ENCODE results near the gene ZBTB2. TPM values are rescaled to one million over a fixed set of nuclear protein-coding genes. Genes with fewer than 3 reads are reported as not detected.

Gene ZBTB2
- total RNA-seq, 3 donors from 2014 or later (not counting 1 experiment from before 2014, with no cell fraction given): 27.4 to 36.9 (median 29.9) TPM

DNA sequence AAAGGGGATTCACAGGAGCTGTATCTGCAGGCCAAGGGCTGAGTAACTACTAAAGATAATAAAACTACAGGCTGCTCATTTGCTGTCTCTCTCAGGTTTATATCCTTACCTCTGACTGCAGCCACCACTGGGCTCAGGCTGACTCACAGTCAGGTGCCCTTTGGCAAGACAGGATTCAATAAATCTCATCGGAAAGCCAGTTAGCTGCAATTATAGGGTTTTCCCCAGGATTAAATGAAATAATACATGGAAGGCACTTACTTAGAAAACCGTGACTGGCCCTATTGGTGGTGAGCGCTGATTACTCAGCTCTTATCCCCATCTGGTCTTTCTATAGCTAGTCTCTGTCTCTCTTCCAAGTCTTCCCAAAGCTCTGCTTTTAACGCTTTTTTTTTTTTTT, 34.2 kb upstream of the ZBTB2 start:
- H3K27me3 ChIP-seq (ENCODE audit: control insufficient read depth, insufficient read depth, low read length): no peaks in the 10 kb centered on the region
- WGBS (ENCODE audit: insufficient coverage): 97% methylated on average over 4 of the region's 4 CpGs
- Mint-ChIP-seq H3K4me1 (no peaks in the 10 kb centered on the region), H3K4me3 (no peak overlapping the region), H3K9me3 (no peaks in the 10 kb centered on the region), H3K36me3 (peaks cover 6% of the 10 kb centered on the region), H3K27me3 (ENCODE audit: low read depth in 2 of 2) (no peaks in the 10 kb centered on the region), H3K27ac (no peak overlapping the region)
- no peaks in the 10 kb centered on the region for H3K4me1 ChIP-seq (ENCODE audit: control insufficient read depth, insufficient read depth, low read length)
- H3K36me3 ChIP-seq (ENCODE audit: control insufficient read depth, insufficient read depth, low read length): peaks cover 46% of the 10 kb centered on the region
- no peak for DNase-seq
- no peak overlapping the region for H3K4me3 ChIP-seq (ENCODE audit: low read length)
- TF ChIP-seq CTCF (IDR thresholded peaks at IDR 0.05): no peak
- no peak overlapping the region for H3K27ac ChIP-seq (ENCODE audit: low read length)
- ATAC-seq: no peak
- H3K9me3 ChIP-seq (ENCODE audit: control insufficient read depth, insufficient read depth, low read length): no peaks in the 10 kb centered on the region
- intact Hi-C loops (cut with micrococcal nuclease): no loop called here

- ATAC-seq (no peak), DNase-seq (no peak)
- intact Hi-C loops (cut with micrococcal nuclease): no loop called here
- Mint-ChIP-seq H3K27ac (no peak overlapping the region), H3K4me1 (no peaks in the 10 kb centered on the region), H3K36me3 (no peaks in the 10 kb centered on the region), H3K27me3 (ENCODE audit: low read depth in 2 of 2) (no peaks in the 10 kb centered on the region), H3K4me3 (no peak overlapping the region), H3K9me3 (no peaks in the 10 kb centered on the region)
- H3K9me3 ChIP-seq (ENCODE audit: control insufficient read depth, insufficient read depth, low read length): no peaks in the 10 kb centered on the region
- H3K27me3 ChIP-seq (ENCODE audit: control insufficient read depth, insufficient read depth, low read length): no peaks in the 10 kb centered on the region
- 94% methylated on average over 3 of the region's 4 CpGs for WGBS (ENCODE audit: insufficient coverage)
- peaks cover 33% of the 10 kb centered on the region for H3K36me3 ChIP-seq (ENCODE audit: control insufficient read depth, insufficient read depth, low read length)
- no peaks in the 10 kb centered on the region for H3K4me1 ChIP-seq (ENCODE audit: control insufficient read depth, insufficient read depth, low read length)
- no peak for TF ChIP-seq CTCF (IDR thresholded peaks at IDR 0.05)
- H3K4me3 ChIP-seq (ENCODE audit: low read length): no peak overlapping the region
- H3K27ac ChIP-seq (ENCODE audit: low read length): no peak overlapping the region
Observed at GRCh38 chr6:151422981-151423380, 31.6 kb upstream of the ZBTB2 start.

DNA sequence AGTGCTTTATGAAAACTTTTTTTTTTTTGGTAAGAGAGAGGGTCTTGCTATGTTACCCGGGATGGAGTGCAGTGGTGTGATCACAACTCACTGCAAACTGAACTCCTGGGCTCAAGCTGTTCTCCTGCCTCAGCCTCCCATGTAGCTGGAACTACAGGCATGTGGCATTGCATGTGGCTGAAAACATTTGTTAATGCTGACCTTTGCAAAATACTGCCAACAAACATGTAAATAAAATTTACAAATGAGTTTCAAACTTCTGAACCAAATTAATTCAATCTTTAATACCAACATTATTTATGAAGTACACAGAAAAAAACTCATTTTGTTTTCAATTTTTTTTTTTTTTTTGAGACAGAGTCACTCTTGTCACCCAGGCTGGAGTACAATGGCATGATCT, 26.1 kb upstream of the ZBTB2 start:
- H3K9me3 ChIP-seq (ENCODE audit: control insufficient read depth, insufficient read depth, low read length): no peaks in the 10 kb centered on the region
- 100% methylated on average over 1 of the region's 1 CpG for WGBS (ENCODE audit: insufficient coverage)
- H3K4me3 ChIP-seq (ENCODE audit: low read length): no peak overlapping the region
- no peak overlapping the region for H3K27ac Mint-ChIP-seq
- DNase-seq (no peak), ATAC-seq (no peak)
- peaks cover 11% of the 10 kb centered on the region for H3K36me3 Mint-ChIP-seq
- peaks cover 22% of the 10 kb centered on the region for H3K36me3 ChIP-seq (ENCODE audit: control insufficient read depth, insufficient read depth, low read length)
- H3K4me1 ChIP-seq (ENCODE audit: control insufficient read depth, insufficient read depth, low read length): peaks cover 11% of the 10 kb centered on the region
- H3K9me3 Mint-ChIP-seq: no peaks in the 10 kb centered on the region
- H3K27me3 Mint-ChIP-seq (ENCODE audit: low read depth in 2 of 2): no peaks in the 10 kb centered on the region
- TF ChIP-seq CTCF (IDR thresholded peaks at IDR 0.05): no peak
- no peaks in the 10 kb centered on the region for H3K27me3 ChIP-seq (ENCODE audit: control insufficient read depth, insufficient read depth, low read length)
- peaks cover 16 to 19% of the 10 kb centered on the region in 2 donors for H3K4me1 Mint-ChIP-seq
- no peak overlapping the region for H3K4me3 Mint-ChIP-seq
- intact Hi-C loops (cut with micrococcal nuclease): no loop called here
- H3K27ac ChIP-seq (ENCODE audit: low read length): no peak overlapping the region

DNA sequence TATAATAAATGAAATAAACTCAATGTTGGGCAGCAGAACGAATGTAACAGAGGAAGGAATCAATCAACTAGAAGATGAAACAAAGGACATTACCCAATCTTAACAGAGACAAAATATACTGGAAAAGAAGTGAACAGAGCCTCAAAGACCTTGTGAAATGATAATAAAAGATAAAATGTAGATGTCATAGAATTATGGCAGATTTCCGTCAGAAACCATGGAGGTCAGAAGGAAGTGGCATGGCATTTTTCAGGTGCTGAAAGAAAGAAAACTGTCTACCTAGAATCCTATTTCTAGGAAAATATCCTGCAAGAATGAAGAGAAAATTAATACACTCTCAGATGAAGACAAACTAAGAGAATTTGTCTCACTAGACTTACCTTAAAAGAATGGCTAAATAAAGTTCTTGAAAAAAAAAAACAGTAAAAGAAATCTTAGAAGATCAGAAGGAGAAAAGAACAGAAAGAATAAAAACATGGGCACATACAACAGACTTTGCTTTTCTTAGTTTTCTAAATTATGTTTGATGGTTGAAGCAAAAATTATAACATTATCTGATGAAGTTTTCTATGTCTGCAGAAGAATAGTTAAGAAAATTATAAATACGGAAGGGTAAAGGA, 23.4 kb upstream of the ZBTB2 start:
- no CpG with 5 or more reads among the region's 3 CpGs for whole genome bisulfite sequencing (ENCODE audit: insufficient coverage)
- H3K27me3 Mint-ChIP-seq (ENCODE audit: low read depth in 2 of 2): no peaks in the 10 kb centered on the region
- peaks cover 11% of the 10 kb centered on the region for H3K36me3 Mint-ChIP-seq
- peaks cover 18 to 22% of the 10 kb centered on the region in 2 donors for H3K4me1 Mint-ChIP-seq
- H3K9me3 Mint-ChIP-seq: no peaks in the 10 kb centered on the region
- Histone ChIP-seq H3K36me3 (ENCODE audit: control insufficient read depth, insufficient read depth, low read length) (peaks cover 13% of the 10 kb centered on the region), H3K27me3 (ENCODE audit: control insufficient read depth, insufficient read depth, low read length) (no peaks in the 10 kb centered on the region), H3K4me3 (ENCODE audit: low read length) (no peak overlapping the region), H3K9me3 (ENCODE audit: control insufficient read depth, insufficient read depth, low read length) (no peaks in the 10 kb centered on the region), H3K4me1 (ENCODE audit: control insufficient read depth, insufficient read depth, low read length) (peaks cover 11% of the 10 kb centered on the region), H3K27ac (ENCODE audit: low read length) (no peak overlapping the region)
- no peak for TF ChIP-seq CTCF (IDR thresholded peaks at IDR 0.05)
- intact Hi-C loops (cut with micrococcal nuclease): no loop called here
- DNase-seq: no peak
- H3K4me3 Mint-ChIP-seq: no peak overlapping the region
- H3K27ac Mint-ChIP-seq: peak overlapping the region; percentile 66 to 75
- ATAC-seq: no peak
